ENCODE results near the gene UGT1A9. TPM values are rescaled to one million over a fixed set of nuclear protein-coding genes. Genes with fewer than 3 reads are reported as not detected.
"Not testable (repeated sequence)": the region's sequence is repeated elsewhere in the genome, so short reads cannot be mapped to it uniquely, and the experiment has no call there.

UGT1A9 gene
- total and polyA plus RNA-seq, 2 experiments from 2014 or later = not detected

DNA sequence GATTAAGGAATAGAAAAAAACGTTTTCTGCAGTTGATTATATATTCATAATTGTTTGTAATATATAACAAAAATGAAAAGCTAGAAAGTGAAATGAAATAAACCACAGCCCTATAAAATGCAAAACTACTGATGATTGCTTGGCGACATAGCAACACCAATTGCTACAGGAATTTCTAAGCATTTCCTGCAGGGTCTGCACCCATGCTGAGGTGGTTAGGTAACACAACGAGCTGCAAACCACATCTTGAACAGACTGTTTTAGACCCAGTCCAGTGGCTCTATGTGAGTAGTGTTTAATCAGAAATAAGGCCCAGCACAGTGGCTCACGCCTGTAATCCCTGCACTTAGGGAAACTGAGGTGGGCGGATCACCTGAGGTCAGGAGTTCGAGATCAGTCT is 17.2 kb upstream of the UGT1A9 start:
- 27 to 36% methylated on average over 6 of the region's 6 CpGs for WGBS, 2 experiments (ENCODE audit: low coverage in 1 of 2, low lambda C conversion rate in 2 of 2, missing lambda C conversion rate in 2 of 2)
- Histone ChIP-seq H3K79me2 (ENCODE audit: insufficient read depth) (no peaks in the 10 kb centered on the region), H3K9ac (no peak overlapping the region), H4K20me1 (ENCODE audit: insufficient read depth) (no peaks in the 10 kb centered on the region), H3K4me2 (ENCODE audit: unreplicated experiment) (no peak overlapping the region), H3K4me3 (no peak overlapping the region), H3K36me3 (ENCODE audit: low read depth) (no peaks in the 10 kb centered on the region), H3F3A (ENCODE audit: insufficient read depth) (no peaks in the 10 kb centered on the region), H3K9me2 (ENCODE audit: insufficient read depth) (no peaks in the 10 kb centered on the region), H3K27ac (no peak overlapping the region), H2AFZ (no peak overlapping the region), H3K27me3 (replicated peaks; ENCODE audit: insufficient read depth) (peaks cover 16% of the 10 kb centered on the region; the same call in 1 of the 2 replicates), H3K4me1 (ENCODE audit: insufficient read depth) (no peaks in the 10 kb centered on the region), H3K9me3 (ENCODE audit: low read depth) (no peaks in the 10 kb centered on the region)
- in situ Hi-C loops (cut with MboI) = no loop called here
- TF ChIP-seq EZH2phosphoT487 (IDR thresholded peaks at IDR 0.05; ENCODE audit: insufficient read depth, low read depth) (no peak), EZH2 (IDR thresholded peaks at IDR 0.05; ENCODE audit: insufficient read depth, poor library complexity, severe bottlenecking) (no peak)
- no peak for DNase-seq

DNA sequence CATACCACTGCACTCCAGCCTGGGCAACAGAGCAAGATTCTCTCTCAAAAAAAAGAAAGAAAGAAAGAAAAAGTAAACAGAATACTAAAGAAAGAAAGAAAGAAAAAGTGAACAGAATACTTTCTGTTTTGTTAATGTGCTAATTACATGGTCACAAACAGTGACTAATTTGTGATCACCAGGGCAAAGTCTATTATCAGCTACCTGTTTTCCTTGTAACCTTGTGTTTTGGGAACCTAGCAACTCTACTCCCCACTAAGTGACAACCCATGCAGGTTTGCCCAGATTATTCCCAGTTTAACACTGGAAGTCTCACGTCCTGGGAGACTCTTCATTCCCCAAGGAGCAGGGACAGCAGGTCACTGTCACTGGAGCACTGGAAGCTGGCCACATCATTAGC is 16.7 kb upstream of the UGT1A9 start:
- no peak overlapping the region for H3K27ac ChIP-seq
- H2AFZ ChIP-seq = no peak overlapping the region
- H3F3A ChIP-seq (ENCODE audit: insufficient read depth) = no peaks in the 10 kb centered on the region
- H3K27me3 ChIP-seq (replicated peaks; ENCODE audit: insufficient read depth) = peaks cover 16% of the 10 kb centered on the region; the same call in 1 of the 2 replicates
- no peaks in the 10 kb centered on the region for H3K79me2 ChIP-seq (ENCODE audit: insufficient read depth)
- 7 to 11% methylated on average over 1 of the region's 1 CpG for WGBS, 2 experiments (ENCODE audit: low coverage in 1 of 2, low lambda C conversion rate in 2 of 2, missing lambda C conversion rate in 2 of 2)
- H3K9me2 ChIP-seq (ENCODE audit: insufficient read depth) = no peaks in the 10 kb centered on the region
- no peaks in the 10 kb centered on the region for H3K36me3 ChIP-seq (ENCODE audit: low read depth)
- DNase-seq = no peak
- no peak overlapping the region for H3K9ac ChIP-seq
- H4K20me1 ChIP-seq (ENCODE audit: insufficient read depth) = no peaks in the 10 kb centered on the region
- no peaks in the 10 kb centered on the region for H3K9me3 ChIP-seq (ENCODE audit: low read depth)
- no peak overlapping the region for H3K4me2 ChIP-seq (ENCODE audit: unreplicated experiment)
- H3K4me3 ChIP-seq = no peak overlapping the region
- no peak for TF ChIP-seq EZH2phosphoT487 (IDR thresholded peaks at IDR 0.05; ENCODE audit: insufficient read depth, low read depth)
- no peak for TF ChIP-seq EZH2 (IDR thresholded peaks at IDR 0.05; ENCODE audit: insufficient read depth, poor library complexity, severe bottlenecking)
- in situ Hi-C loops (cut with MboI) = no loop called here
- H3K4me1 ChIP-seq (ENCODE audit: insufficient read depth) = no peaks in the 10 kb centered on the region

DNA sequence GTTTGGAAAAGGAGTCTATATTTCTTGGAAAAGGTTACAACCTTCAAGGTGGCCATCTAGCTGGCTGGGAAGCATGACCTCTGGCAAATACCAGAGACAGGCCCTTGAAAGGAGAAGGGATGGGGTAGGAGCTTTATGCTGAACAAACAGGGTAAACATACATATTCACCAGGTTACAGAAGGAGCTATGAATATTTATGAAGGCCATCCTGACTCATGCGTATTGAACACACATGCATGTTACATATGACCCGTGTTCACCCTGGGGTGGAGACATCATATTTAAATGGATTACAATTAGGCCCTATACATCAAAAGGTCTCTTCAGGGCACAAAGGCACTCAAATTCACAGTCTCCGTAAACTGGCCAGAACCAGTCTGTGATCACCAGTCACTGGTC is 15.8 kb upstream of the UGT1A9 start:
- H3K79me2 ChIP-seq (ENCODE audit: insufficient read depth); H4K20me1 ChIP-seq (ENCODE audit: insufficient read depth); H3K9me3 ChIP-seq (ENCODE audit: low read depth); H3K4me1 ChIP-seq (ENCODE audit: insufficient read depth); H3K4me2 ChIP-seq (ENCODE audit: unreplicated experiment); H2AFZ ChIP-seq; H3K9ac ChIP-seq; DNase-seq; H3F3A ChIP-seq (ENCODE audit: insufficient read depth); in situ Hi-C loops (cut with MboI); H3K36me3 ChIP-seq (ENCODE audit: low read depth); H3K4me3 ChIP-seq; H3K27ac ChIP-seq; H3K9me2 ChIP-seq (ENCODE audit: insufficient read depth): not testable (repeated sequence)
- 31 to 36% methylated on average over 3 of the region's 3 CpGs for WGBS, 2 experiments (ENCODE audit: low coverage in 1 of 2, low lambda C conversion rate in 2 of 2, missing lambda C conversion rate in 2 of 2)
- H3K27me3 ChIP-seq (replicated peaks; ENCODE audit: insufficient read depth) = peaks cover 16% of the 10 kb centered on the region; the same call in 1 of the 2 replicates

DNA sequence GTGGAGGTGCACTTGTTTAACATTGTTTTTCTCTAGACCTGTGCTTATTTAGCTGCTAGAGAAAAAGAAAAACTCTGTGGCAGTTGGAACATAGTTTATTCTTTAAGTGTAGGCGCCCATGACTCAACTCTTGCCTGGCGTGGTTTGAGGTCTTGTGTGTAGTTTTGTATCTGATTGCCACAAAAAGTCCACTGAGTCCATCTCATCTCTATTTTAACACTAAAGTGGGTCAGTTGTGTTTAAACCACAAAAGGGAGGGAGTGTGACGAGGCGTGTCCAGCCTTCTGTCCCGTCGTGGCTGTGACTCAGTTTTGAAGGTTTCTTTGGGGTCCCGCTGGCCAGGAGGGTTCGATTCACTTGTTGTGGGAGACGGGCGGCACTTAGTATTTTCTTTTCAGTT is 15.3 kb upstream of the UGT1A9 start:
- no peaks in the 10 kb centered on the region for H3K9me3 ChIP-seq (ENCODE audit: low read depth)
- H3K9ac ChIP-seq = no peak overlapping the region
- peaks cover 16% of the 10 kb centered on the region; the same call in 1 of the 2 replicates for H3K27me3 ChIP-seq (replicated peaks; ENCODE audit: insufficient read depth)
- no peaks in the 10 kb centered on the region for H3K4me1 ChIP-seq (ENCODE audit: insufficient read depth)
- no peaks in the 10 kb centered on the region for H3F3A ChIP-seq (ENCODE audit: insufficient read depth)
- no peak overlapping the region for H3K27ac ChIP-seq
- no peak overlapping the region for H2AFZ ChIP-seq
- H3K36me3 ChIP-seq (ENCODE audit: low read depth) = no peaks in the 10 kb centered on the region
- DNase-seq = no peak
- no peak overlapping the region for H3K4me3 ChIP-seq
- in situ Hi-C loops (cut with MboI) = no loop called here
- TF ChIP-seq EZH2 (IDR thresholded peaks at IDR 0.05; ENCODE audit: insufficient read depth, poor library complexity, severe bottlenecking) (no peak), EZH2phosphoT487 (IDR thresholded peaks at IDR 0.05; ENCODE audit: insufficient read depth, low read depth) (no peak)
- H3K79me2 ChIP-seq (ENCODE audit: insufficient read depth) = no peaks in the 10 kb centered on the region
- no peaks in the 10 kb centered on the region for H3K9me2 ChIP-seq (ENCODE audit: insufficient read depth)
- no peak overlapping the region for H3K4me2 ChIP-seq (ENCODE audit: unreplicated experiment)
- H4K20me1 ChIP-seq (ENCODE audit: insufficient read depth) = no peaks in the 10 kb centered on the region
- 60 to 66% methylated on average over 10 of the region's 10 CpGs for WGBS, 2 experiments (ENCODE audit: low coverage in 1 of 2, low lambda C conversion rate in 2 of 2, missing lambda C conversion rate in 2 of 2)

DNA sequence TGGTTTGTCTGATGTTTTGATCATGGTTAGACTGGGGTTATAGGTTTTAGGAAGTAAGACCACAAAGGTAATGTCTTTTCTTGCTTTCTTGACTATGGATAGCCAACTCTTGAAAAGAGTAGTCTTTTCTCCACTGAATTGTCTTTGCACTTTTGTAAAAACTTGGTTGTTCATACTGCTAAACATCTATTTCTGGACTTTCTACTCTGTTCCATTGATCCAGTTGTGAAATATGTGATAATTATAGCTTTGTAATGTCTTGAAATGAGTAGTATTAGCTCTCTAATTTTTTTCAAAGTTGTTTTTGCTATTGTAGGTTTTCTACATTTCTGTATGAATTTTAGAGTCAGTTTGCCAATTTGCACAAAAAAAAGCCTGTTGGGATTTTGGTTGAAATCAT is 13.1 kb upstream of the UGT1A9 start:
- TF ChIP-seq EZH2phosphoT487 (IDR thresholded peaks at IDR 0.05; ENCODE audit: insufficient read depth, low read depth) (no peak), EZH2 (IDR thresholded peaks at IDR 0.05; ENCODE audit: insufficient read depth, poor library complexity, severe bottlenecking) (no peak)

More for the DNA sequence above, 13.1 kb upstream of the UGT1A9 start:
- Histone ChIP-seq H3K9ac (no peak overlapping the region), H3K4me2 (ENCODE audit: unreplicated experiment) (no peak overlapping the region), H3F3A (ENCODE audit: insufficient read depth) (no peaks in the 10 kb centered on the region), H3K27ac (no peak overlapping the region), H3K27me3 (replicated peaks; ENCODE audit: insufficient read depth) (0 out of 2 replicates have a peak, but pooled peaks cover 16% of the 10 kb centered on the region), H3K36me3 (ENCODE audit: low read depth) (no peaks in the 10 kb centered on the region), H3K79me2 (ENCODE audit: insufficient read depth) (no peaks in the 10 kb centered on the region), H4K20me1 (ENCODE audit: insufficient read depth) (no peaks in the 10 kb centered on the region), H3K9me2 (ENCODE audit: insufficient read depth) (no peaks in the 10 kb centered on the region), H2AFZ (no peak overlapping the region), H3K9me3 (ENCODE audit: low read depth) (no peaks in the 10 kb centered on the region), H3K4me1 (ENCODE audit: insufficient read depth) (no peaks in the 10 kb centered on the region), H3K4me3 (no peak overlapping the region)
- in situ Hi-C loops (cut with MboI) = no loop called here
- no peak for DNase-seq
